Vagina (tissue), 2 donors: Measurements from ENCODE around the gene ELP4. TPM values are rescaled to one million over a fixed set of nuclear protein-coding genes. Genes with fewer than 3 reads are reported as not detected.
"Not testable (repeated sequence)": the region's sequence is repeated elsewhere in the genome, so short reads cannot be mapped to it uniquely, and the experiment has no call there.

Experiments used
- DNase-seq, 2 donors: peaks; one replicate each; pipeline ENCODE4 v3.0.0-alpha.2; 2017; ENCODE audit errors: extremely low spot score in 2 of 2
- H3K27ac ChIP-seq: fragments of 200-600 bp; sonication (generic); one replicate; pipeline ENCODE4 v1.5.1; 2019
- H3K27me3 ChIP-seq: fragments of 200-600 bp; sonication (generic); one replicate; pipeline ENCODE4 v1.5.1; 2019
- H3K36me3 ChIP-seq, 2 donors: fragments of 200-600 bp; sonication (generic); one replicate each; pipeline ENCODE4 v1.5.1; 2017 to 2019
- H3K4me1 ChIP-seq: fragments of 200-600 bp; sonication (generic); one replicate; pipeline ENCODE4 v1.5.1; 2019
- H3K4me3 ChIP-seq, 2 donors: fragments of 200-600 bp; sonication (generic); 1 replicate in 1 of 2; 2 replicates in 1 of 2; pipeline ENCODE4 v1.5.1; 2016 to 2019
- H3K9me3 ChIP-seq: fragments of 200-600 bp; sonication (generic); one replicate; pipeline ENCODE4 v1.5.1; 2019
- POLR2A ChIP-seq, 2 donors: fragments of 450-650 bp; IDR thresholded peaks; one replicate each; pipeline ENCODE4 v1.6.1; 2017; ENCODE audit warnings: antibody characterized with exemption in 2 of 2, mild to moderate bottlenecking in 2 of 2, moderate library complexity in 2 of 2
- POLR2AphosphoS5 ChIP-seq, 2 donors: sonication (generic); formaldehyde crosslinking; IDR thresholded peaks; one replicate each; pipeline ENCODE4 v1.9.0; 2017; ENCODE audit warnings: antibody characterized with exemption in 2 of 2, mild to moderate bottlenecking in 2 of 2, low read depth in 1 of 2; ENCODE audit not compliant: insufficient read depth in 1 of 2
- intact Hi-C: fragments of 100-400 bp; cut with DNase I; formaldehyde crosslinking; loops from one replicate; pipeline ENCODE4 v1.15.1; 2023
- total RNA-seq: library from RNA; depleted of rRNA; stranded (reverse); fragments of >200 nt; gene quantifications from one replicate; pipeline ENCODE4 v1.2.3, GENCODE V29; 2016
- TF ChIP-seq, protein P1 (sequence below), 3 experiments: fragments of 450-650 bp in 2 of 3; fragments of 200-600 bp in 1 of 3; sonication (generic) in 1 of 3; IDR thresholded peaks; one replicate each; pipeline ENCODE4 v1.5.1; 2017 to 2019; ENCODE audit warnings: antibody characterized with exemption in 3 of 3, mild to moderate bottlenecking in 2 of 3, moderate library complexity in 2 of 3

Gene ELP4
- total RNA-seq, 1 donor from 2014 or later = 23.3 TPM

DNA sequence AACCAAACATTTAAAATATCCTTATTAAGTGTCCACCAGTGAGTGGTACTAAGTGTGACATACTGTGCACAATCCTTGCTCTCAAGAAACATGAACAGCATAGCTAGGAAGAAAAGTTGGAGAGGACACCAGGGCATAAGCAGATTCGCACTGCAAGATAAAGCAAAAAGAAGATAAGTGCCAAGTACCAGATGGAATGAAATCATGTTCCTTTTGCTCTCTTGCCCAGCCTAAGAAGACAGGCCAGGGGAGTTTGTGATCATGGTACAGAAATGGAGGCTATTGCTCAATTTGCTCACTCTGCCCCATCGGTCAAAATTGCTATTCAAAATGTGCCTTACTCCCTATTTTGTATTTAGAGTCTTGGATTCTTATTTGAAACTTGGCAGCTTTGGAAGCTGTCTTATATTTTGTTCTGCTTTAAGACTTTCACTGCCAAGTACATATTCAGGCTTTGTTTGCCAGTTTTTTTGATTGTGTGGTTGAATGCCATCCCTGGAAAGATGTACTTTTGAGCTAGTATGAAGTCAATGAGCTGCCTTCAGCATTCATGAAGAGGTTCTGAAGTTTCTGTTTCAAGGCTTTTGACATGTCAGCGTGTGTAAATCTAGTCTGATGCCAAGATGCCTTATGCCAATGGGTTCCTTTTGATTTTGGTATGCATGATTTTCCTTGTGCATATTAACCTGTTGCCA, 211.3 kb downstream of the ELP4 start:
- Histone ChIP-seq H3K4me1 (no peaks in the 10 kb centered on the region), H3K9me3 (no peaks in the 10 kb centered on the region), H3K27ac (no peak overlapping the region), H3K27me3 (no peaks in the 10 kb centered on the region), H3K36me3 (no peaks in the 10 kb centered on the region), H3K4me3 (no peak overlapping the region)
- DNase-seq = no peak
- TF ChIP-seq POLR2A (IDR thresholded peaks at IDR 0.05) = no peak
- no peak for TF ChIP-seq POLR2AphosphoS5 (IDR thresholded peaks at IDR 0.05; ENCODE audit: insufficient read depth in 1 of 2, low read depth in 1 of 2)
- TF ChIP-seq, protein P1, sequence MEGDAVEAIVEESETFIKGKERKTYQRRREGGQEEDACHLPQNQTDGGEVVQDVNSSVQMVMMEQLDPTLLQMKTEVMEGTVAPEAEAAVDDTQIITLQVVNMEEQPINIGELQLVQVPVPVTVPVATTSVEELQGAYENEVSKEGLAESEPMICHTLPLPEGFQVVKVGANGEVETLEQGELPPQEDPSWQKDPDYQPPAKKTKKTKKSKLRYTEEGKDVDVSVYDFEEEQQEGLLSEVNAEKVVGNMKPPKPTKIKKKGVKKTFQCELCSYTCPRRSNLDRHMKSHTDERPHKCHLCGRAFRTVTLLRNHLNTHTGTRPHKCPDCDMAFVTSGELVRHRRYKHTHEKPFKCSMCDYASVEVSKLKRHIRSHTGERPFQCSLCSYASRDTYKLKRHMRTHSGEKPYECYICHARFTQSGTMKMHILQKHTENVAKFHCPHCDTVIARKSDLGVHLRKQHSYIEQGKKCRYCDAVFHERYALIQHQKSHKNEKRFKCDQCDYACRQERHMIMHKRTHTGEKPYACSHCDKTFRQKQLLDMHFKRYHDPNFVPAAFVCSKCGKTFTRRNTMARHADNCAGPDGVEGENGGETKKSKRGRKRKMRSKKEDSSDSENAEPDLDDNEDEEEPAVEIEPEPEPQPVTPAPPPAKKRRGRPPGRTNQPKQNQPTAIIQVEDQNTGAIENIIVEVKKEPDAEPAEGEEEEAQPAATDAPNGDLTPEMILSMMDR (IDR thresholded peaks at IDR 0.05) = no peak
- intact Hi-C loops = no loop called here

DNA sequence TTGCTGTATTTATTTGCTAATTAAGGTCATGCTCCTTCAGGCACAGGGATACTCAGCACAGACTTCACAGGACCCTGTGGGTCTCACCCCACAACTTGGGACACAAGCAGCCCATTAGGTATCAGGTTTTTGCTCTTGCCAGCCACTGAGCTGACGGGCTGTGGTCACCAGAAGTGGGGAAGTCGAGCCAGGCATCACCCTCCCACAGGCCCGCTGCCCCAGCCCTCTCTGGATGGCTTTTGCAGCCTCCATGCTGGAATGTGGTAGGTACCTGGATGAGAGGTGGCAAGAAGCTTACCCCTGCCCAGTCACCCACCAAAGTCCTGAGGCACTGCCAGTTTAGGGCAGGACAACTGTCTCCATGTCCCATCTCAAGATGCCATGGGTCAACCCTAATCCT, 213.2 kb downstream of the ELP4 start:
- intact Hi-C loops = no loop called here
- Histone ChIP-seq H3K4me3 (no peak overlapping the region), H3K27ac (no peak overlapping the region), H3K4me1 (no peaks in the 10 kb centered on the region), H3K36me3 (no peaks in the 10 kb centered on the region), H3K27me3 (no peaks in the 10 kb centered on the region), H3K9me3 (no peaks in the 10 kb centered on the region)
- no peak for DNase-seq
- TF ChIP-seq POLR2AphosphoS5 (IDR thresholded peaks at IDR 0.05; ENCODE audit: insufficient read depth in 1 of 2, low read depth in 1 of 2) = no peak
- TF ChIP-seq POLR2A (IDR thresholded peaks at IDR 0.05) = no peak
- TF ChIP-seq, protein P1 (IDR thresholded peaks at IDR 0.05) = no peak

DNA sequence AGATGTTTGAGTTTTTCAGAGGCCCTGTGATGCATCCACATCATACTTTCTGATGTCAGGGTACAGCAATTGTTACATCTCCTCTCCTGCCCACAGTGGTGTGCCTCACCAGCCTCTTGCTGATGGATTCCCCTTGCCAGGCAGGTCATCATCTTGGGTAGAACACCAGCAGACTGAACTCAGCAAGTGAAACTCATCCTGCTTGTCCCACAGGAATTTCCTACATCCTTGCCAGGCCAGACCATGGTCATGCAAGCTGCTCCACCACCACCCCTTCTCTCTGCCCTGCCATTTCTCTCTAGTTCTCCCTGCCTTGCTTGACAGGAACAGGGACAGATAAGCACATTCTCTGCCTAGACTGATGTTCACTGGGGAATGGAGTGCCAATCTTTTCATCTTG, 215.6 kb downstream of the ELP4 start:
- Histone ChIP-seq H3K4me1 (no peaks in the 10 kb centered on the region), H3K36me3 (no peaks in the 10 kb centered on the region), H3K9me3 (no peaks in the 10 kb centered on the region), H3K4me3 (no peak overlapping the region), H3K27ac (no peak overlapping the region), H3K27me3 (no peaks in the 10 kb centered on the region)
- TF ChIP-seq, protein P1 (IDR thresholded peaks at IDR 0.05) = no peak
- no peak for TF ChIP-seq POLR2A (IDR thresholded peaks at IDR 0.05)
- no peak for TF ChIP-seq POLR2AphosphoS5 (IDR thresholded peaks at IDR 0.05; ENCODE audit: insufficient read depth in 1 of 2, low read depth in 1 of 2)
- DNase-seq = no peak
- intact Hi-C loops = no loop called here

DNA sequence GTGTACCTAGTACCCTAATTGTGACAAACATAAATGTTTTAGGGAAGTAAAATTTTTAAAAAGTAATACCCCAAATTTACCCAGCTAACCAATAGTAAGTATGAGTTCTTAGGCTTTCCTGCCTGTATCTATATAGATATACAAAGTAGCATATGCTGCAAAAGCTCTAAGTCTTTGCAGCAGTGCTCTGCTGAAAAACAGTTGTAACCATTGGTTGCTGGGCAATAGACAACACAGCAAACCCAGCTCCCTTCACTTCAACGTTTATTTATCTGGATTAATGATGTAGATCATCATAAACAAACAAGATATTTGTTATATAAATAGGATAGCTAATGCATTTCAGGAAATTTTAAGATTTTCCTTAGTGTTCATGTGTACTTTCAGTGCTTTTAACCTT, 218.9 kb downstream of the ELP4 start:
- peaks cover 4% of the 10 kb centered on the region for H3K9me3 ChIP-seq
- no peak overlapping the region for H3K27ac ChIP-seq
- intact Hi-C loops = no loop called here
- H3K36me3 ChIP-seq = no peaks in the 10 kb centered on the region
- no peaks in the 10 kb centered on the region for H3K4me1 ChIP-seq
- no peaks in the 10 kb centered on the region for H3K27me3 ChIP-seq
- no peak overlapping the region for H3K4me3 ChIP-seq
- TF ChIP-seq, protein P1 (IDR thresholded peaks at IDR 0.05) = no peak
- no peak for DNase-seq

DNA sequence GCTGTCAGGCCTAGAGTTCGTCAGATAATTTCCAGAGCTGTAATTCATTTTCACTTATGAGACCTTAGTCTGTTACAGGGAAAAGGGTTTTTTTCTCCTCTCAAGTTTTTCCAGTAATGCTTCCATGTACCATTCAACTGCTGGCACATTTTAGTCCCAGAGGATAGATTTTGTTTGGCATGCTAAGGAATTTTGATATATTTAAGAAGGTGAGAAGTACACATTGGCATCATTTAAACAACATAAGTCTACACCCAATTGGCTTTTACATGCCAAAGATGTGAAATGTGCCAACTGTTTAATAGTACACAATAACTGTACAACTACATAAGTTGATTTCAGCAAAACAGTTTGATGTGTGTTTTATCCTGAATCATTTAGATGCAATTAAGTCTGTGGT, 230.6 kb downstream of the ELP4 start:
- no peaks in the 10 kb centered on the region for H3K4me1 ChIP-seq
- DNase-seq = no peak
- H3K4me3 ChIP-seq = no peak overlapping the region
- intact Hi-C loops = no loop called here
- no peaks in the 10 kb centered on the region for H3K36me3 ChIP-seq
- no peaks in the 10 kb centered on the region for H3K9me3 ChIP-seq
- no peaks in the 10 kb centered on the region for H3K27me3 ChIP-seq
- no peak for TF ChIP-seq POLR2AphosphoS5 (IDR thresholded peaks at IDR 0.05; ENCODE audit: insufficient read depth in 1 of 2, low read depth in 1 of 2)
- TF ChIP-seq, protein P1 (IDR thresholded peaks at IDR 0.05) = no peak
- no peak for TF ChIP-seq POLR2A (IDR thresholded peaks at IDR 0.05)
- H3K27ac ChIP-seq = no peak overlapping the region

DNA sequence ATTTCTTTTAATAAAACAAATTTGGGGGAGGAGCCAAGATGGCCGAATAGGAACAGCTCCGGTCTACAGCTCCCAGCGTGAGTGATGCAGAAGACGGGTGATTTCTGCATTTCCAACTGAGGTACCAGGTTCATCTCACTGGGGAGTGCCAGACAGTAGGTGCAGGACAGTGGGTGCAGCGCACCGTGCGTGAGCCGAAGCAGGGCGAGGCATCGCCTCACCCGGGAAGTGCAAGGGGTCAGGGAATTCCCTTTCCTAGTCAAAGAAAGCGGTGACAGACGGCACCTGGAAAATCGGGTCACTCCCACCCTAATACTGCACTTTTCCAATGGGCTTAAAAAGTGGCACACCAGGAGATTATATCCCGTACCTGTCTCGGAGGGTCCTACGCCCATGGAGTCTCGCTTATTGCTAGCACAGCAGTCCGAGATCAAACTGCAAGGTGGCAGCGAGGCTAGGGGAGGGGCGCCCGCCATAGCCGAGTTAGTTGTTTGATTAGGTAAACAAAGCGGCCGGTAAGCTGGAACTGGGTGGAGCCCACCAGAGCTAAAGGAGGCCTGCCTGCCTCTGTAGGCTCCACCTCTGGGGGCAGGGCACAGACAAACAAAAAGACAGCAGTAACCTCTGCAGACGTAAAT, 231.3 kb downstream of the ELP4 start:
- H3K36me3 ChIP-seq, H3K9me3 ChIP-seq, H3K27ac ChIP-seq, H3K27me3 ChIP-seq, H3K4me1 ChIP-seq, DNase-seq, H3K4me3 ChIP-seq, intact Hi-C loops: not testable (repeated sequence)
